HG02981 (cell line): Measurements from ENCODE around the gene PNLIPRP3.
"Not testable (repeated sequence)": the region's sequence is repeated elsewhere in the genome, so short reads cannot be mapped to it uniquely, and the experiment has no call there.

Source experiments
- ATAC-seq: cut with Tn5 transposase; IDR thresholded peaks from one replicate; pipeline ENCODE4 v1.9.1; 2021; ENCODE audit warnings: mild to moderate bottlenecking, moderate library complexity; ENCODE audit not compliant: unreplicated experiment

Gene PNLIPRP3

DNA sequence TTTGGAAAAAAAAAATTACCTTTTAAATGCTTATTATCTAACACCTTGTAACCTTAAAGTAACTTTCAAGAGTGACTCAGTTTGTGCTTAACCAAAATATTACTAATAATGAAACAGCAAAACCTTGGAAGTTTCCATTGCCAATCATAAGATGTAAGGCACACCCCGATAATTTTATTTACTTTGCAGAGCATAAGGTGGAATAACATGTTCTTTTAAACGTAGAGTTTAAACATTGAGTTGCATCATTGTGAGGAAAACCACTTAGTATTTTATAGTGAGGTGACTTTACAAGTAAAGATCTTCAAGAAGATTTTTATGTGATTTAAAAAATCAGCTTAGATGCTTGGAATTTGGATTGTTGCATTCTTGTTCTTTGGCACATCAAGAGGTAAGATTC is at the start of gene PNLIPRP3:
PNLIPRP3 (plus strand) TSS at position 177 of the 400 bp plus-strand sequence; CDS start at position 343, 166 bp downstream.
- no peak for ATAC-seq

DNA sequence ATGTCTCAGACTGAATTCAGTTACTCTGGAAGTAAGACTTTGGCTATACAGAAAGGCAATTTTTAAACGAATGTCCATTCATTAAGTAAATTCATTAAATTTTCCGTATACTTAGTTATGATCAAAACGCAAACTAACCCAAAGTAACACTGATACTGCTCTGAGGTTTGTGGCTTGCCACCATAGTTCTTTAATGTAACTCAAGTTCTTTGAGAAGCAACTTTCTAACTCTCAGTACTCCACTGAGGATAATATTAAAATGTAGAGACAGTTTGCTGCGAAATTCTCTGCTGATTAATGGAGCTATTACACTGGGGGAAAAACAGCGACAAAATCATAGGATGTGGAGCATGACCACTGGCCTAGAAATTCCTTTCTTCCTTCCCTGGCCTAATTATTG is 45.4 kb upstream of the PNLIPRP3 start:
- ATAC-seq = no peak

DNA sequence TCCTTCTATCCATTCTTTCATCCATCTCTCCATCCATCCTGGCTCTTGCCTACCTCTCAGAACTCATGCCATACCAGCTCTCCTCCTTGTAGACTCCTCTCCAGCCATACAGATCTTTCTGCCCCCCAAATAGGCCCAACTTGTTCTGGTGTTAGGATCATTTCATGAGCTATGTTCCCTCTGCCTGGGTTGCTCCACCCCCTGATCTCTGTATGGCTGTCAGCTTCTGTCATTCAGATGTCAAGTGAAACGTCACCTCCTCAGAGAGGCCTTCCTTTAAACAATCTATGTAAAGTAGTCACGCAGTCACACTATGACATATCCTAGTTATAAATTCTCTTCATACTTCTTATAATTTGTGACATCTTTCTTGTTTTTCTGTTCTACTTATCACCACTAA is 42.3 kb upstream of the PNLIPRP3 start:
- ATAC-seq = no peak

GRCh38 chr10:116385994-116386809 is 41.4 kb upstream of the PNLIPRP3 start:
- peak; percentile 63 for ATAC-seq

DNA sequence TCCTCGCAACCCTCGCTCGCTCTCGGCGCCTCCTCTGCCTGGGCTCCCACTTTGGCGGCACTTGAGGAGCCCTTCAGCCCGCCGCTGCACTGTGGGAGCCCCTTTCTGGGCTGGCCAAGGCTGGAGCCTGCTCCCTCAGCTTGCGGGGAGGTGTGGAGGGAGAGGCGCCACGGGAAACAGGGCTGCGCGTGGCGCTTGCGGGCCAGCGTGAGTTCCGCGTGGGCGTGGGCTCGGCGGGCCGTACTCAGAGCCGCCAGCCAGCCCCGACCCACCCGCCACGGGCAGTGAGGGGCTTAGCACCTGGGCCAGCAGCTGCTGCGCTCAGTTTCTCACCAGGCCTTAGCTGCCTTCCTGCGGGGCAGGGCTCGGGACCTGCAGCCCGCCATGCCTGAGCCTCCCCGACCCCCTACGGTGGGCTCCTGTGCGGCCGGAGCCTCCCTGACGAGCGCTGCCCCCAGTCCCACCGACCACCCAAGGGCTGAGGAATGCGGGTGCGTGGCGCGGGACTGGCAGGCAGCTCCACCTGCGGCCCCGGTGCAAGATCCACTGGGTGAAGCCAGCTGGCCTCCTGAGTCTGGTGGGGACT is 34.3 kb upstream of the PNLIPRP3 start:
- ATAC-seq = not testable (repeated sequence)

DNA sequence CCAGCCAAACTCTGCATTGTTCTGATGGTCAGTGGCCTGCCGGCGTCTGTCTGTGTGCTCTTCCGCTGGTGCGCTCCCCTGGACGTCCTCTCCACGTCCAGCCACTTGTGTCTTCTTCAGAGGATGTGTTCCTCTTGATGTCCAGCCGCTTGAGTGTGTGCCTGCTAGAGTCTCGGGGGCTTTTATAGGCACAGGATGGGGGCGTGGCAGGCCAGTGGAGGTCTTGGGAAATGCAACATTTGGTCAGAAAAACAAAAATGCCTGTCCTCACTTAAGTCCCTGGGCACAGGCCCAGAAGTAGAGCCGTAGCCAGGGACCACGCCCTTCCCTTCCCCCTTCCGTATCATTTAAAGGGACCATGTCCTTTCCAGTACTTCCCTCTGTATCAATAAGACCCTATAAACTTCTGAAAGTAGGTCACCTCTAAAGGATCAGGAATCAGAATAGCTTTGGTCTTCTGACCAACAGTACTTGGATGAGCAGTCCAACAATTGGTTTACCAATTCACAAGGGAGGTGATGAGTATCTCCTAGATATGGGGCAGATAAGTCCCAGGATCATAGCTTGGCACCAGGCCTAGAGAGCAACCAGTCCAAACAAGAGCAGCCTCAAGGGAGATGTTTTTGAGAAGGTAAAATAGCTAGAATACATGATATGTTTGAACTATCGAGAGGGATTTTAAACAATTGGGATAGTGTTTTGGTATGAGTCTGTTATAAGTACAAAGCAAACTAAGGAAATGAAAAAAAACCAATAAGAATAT is 32.2 kb upstream of the PNLIPRP3 start:
- no peak for ATAC-seq

- ATAC-seq = no peak
Observed at GRCh38 chr10:116398224-116398623, 29.4 kb upstream of the PNLIPRP3 start.

- no peak for ATAC-seq
Observed at GRCh38 chr10:116402858-116403257, 24.8 kb upstream of the PNLIPRP3 start.

DNA sequence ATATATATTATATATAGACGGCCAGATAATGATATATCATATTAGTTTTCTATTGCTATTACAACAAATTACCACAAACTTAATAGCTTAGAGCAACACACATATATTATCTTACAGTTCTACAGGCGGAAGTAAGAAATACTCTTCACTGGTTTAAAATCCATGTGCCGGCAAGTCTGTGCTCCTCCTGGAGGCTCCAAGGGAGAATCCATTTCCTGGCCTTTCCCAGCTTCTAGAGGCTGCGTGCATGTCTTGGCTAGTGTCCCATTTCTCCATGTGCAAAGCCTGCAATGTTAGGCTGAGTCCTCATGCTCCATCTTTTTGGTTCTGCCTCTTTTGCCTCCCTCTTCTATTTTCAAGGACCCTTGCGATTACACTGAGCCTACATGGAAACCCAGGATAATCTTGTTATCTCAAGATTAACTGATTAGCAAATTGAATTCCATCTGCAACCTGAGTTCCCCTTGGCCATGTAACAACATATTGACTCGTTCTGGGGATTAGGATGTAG is 23.9 kb upstream of the PNLIPRP3 start:
- ATAC-seq = no peak

DNA sequence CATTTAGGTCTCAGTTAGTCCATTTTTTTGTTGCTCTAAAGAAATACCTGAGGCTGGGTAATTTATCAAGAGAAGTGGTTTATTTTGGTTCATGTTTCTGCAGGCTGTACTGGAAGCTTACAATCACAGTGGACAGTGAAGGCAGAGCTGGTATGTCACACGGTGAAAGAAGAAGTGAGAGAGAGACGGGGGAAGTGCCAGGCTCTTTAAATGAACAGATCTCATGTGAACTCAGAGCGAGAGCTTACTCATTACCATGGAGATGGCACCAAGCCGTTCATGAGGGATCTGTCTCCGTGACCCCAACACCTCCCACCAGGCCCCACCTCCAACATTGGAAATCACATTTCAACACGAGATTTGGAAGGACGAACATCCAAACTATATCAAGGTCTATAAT is 18.9 kb upstream of the PNLIPRP3 start:
- no peak for ATAC-seq

GRCh38 chr10:116410351-116410750 is 17.3 kb upstream of the PNLIPRP3 start:
- ATAC-seq = no peak

DNA sequence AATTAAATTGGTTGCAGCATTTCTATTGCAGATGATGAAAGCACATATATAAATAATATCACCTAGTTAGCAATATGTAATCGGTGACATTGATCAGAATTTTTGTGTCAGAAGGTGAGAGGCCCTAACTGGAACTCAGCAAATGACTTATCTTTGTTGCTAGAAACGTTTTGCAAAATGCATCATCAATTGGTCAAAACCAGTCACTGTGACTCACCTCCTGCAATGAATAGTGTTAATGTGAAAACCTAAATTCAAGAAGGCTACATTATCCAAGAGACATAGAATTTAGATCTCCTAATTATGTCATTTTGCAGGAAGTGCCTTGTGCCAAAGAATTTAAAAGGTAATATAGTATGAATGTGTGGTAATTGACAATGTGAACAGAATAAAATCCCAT is 9.8 kb upstream of the PNLIPRP3 start:
- no peak for ATAC-seq

DNA sequence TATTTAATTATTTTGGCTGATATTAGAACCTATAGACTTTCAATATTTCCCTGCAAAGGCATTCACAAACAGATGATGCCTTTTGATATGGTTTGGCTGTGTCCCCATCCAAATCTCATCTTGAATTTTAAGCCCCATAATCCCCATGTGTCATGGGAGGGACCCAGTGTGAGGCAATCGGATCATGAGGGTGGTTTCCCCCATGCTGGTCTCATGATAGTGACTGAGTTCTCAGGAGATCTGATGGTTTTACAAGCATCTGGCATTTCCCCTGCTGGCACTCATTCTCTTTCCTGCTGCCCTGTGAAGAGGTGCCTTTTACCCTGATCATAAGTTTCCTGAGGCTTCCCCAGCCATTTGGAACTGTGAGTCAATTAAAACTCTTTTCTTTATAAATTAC is 9.3 kb upstream of the PNLIPRP3 start:
- ATAC-seq = no peak

- no peak for ATAC-seq
Observed at GRCh38 chr10:116421815-116422214, 5.8 kb upstream of the PNLIPRP3 start.

GRCh38 chr10:116429288-116429977 is 1.8 kb downstream of the PNLIPRP3 start:
- ATAC-seq = no peak

DNA sequence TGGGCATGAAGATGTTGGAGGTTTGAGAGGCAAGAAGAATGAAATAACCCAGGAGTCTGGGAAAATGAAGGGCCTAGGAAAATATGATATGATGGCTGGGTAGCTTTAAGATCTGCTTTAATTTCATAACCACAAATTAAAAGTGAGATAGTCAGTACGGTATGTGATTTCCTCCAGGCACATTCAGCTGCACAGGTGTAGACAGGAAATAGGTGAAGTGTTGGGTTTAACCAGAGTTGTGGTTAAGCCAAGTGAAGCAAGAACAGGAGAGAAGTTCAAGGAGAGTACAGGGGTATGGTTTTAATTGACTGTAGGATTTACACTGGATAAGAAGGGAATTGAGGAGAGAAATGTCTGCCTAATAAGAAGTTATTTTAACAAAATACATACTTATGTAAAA is 2.6 kb downstream of the PNLIPRP3 start:
- ATAC-seq = no peak

GRCh38 chr10:116431598-116431997 is 4.0 kb downstream of the PNLIPRP3 start:
- ATAC-seq = no peak

DNA sequence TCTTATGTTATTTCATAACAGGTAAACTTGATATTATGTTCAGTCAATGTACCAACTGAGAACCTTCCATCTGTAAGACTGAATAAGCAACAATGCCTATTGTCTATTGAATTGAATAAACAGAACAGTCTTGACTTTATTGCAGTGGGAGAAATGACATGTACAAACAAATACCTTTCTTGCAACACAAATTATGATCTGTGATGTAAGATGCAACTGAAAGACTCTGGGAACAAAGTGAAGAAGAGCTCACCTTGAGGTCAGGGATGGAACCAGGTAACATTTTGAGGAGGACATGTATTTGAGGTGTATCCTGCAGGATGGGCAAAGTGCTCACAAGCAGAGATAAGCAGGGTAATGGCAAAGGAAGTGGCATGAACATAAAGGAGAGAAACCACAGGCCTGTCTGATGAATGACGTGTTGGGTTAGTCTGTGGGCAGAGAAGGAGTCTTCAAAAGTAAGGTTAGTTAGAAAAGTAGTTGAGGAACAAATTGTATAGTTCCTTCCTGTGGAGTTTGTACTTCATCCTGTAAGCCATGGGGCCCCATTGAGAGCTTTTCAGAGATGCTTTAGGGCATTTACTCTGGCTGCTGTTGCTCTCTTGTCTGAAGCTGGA is 9.5 kb downstream of the PNLIPRP3 start:
- no peak for ATAC-seq

- ATAC-seq = no peak
Observed at GRCh38 chr10:116440330-116441030, 12.8 kb downstream of the PNLIPRP3 start.
